ENCODE measurements around the gene WDR44. TPM values are rescaled to one million over a fixed set of nuclear protein-coding genes. Genes with fewer than 3 reads are reported as not detected.

Gene WDR44
- 20.2 and 20.3 TPM in 2 replicates for total RNA-seq

GRCh38 chrX:118345464-118346257 lies at the start of gene WDR44:
TSS of gene WDR44 (plus strand) at chrX:118346106. CDS start at chrX:118346504, 398 bp downstream.

GRCh38 chrX:118495061-118495921 lies 149.4 kb downstream of the WDR44 start, which contains the start of gene DOCK11:
TSS of gene DOCK11 (plus strand) at chrX:118495815. CDS start at chrX:118495972, 157 bp downstream.

Small RNA genes within 50 kb of the gene (small RNA-seq; reads per million reads assigned to genes)
- not detected for gene MIR1277

Other genes with a start within 250 kb of the WDR44 start
- 1.3 TPM in 2 replicates for gene KLHL13, start 229.3 kb upstream of the WDR44 start, total RNA-seq
- gene DOCK11, start 149.7 kb downstream of the WDR44 start, total RNA-seq, result 39.1 and 45.4 TPM in 2 replicates

Measured in hair follicle dermal papilla cell (primary cell).